ENCODE measurements around the gene SUPT16H. TPM values are rescaled to one million over a fixed set of nuclear protein-coding genes. Genes with fewer than 3 reads are reported as not detected.

SUPT16H gene
- total and polyA plus RNA-seq, 2 of the 13 experiments (the other 11 are each of a cell fraction or from before 2014, with no cell fraction given) = 77.5 to 230 TPM

DNA sequence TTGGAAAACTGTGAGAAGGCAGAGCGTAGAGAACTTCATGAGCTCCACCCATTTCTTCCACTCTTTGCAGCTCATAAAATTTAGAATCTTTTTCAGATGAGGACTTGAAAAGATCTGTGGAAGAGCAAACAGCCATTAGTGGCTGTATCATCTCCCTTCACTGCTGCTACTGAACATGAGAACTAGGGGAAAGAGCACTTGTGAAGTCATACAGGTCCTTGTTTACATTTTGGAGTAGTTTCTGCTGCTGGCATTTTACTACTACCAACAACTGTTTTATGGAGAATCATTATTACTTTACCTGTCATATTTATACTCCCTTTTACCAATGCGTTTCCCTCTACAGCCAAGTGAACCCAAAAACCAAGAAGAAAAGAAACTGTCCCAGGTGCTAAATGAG is 62.9 kb downstream of the SUPT16H start:
- BruUV-seq (replicated peaks) = no TSS peak
- no peak; the same call in 2 of the 3 replicates for ATAC-seq
- WGBS (ENCODE audit: low lambda C conversion rate) = 52% methylated on average over 2 of the region's 2 CpGs
- H3K79me2 ChIP-seq (ENCODE audit: insufficient read depth, low read length) = no peaks in the 10 kb centered on the region
- H3K36me3 ChIP-seq (replicated peaks in 1 of 2; ENCODE audit: control insufficient read depth in 1 of 2, insufficient read depth in 2 of 2, low read length in 2 of 2) = no peaks in the 10 kb centered on the region
- H3K4me3 ChIP-seq (replicated peaks in 1 of 3; ENCODE audit: insufficient read depth in 1 of 3, low read depth in 2 of 3, low read length in 3 of 3) = no peak overlapping the region
- H3K9ac ChIP-seq (ENCODE audit: insufficient read depth, low read depth, low read length) = no peak overlapping the region
- FAIRE-seq = no peak
- no peak for DNase-seq (ENCODE audit: low spot score)
- peak; percentile 91 for TF ChIP-seq PPARG (CRISPR knock-in tag; conservative IDR thresholded peaks at IDR 0.05)
- TF ChIP-seq FOXA3 (CRISPR knock-in tag; IDR thresholded peaks at IDR 0.05) = peak; percentile 63
- peak; percentile 80 for TF ChIP-seq RXRB (CRISPR knock-in tag; IDR thresholded peaks at IDR 0.05; ENCODE audit: borderline replicate concordance)
- no peak for TF ChIP-seq ZNF260 (CRISPR knock-in tag; IDR thresholded peaks at IDR 0.05; ENCODE audit: borderline replicate concordance, low read depth)
- intact Hi-C loops (cut with micrococcal nuclease; ENCODE audit: unreplicated experiment) (loop anchor here (2.0 kb wide), 1 partner anchor 20 kb away; no protein-coding TSS in a partner anchor), in situ Hi-C loops (cut with HindIII; ENCODE audit: extremely low pct_ligation_motif_present, low pct_unique_long_range_greater_than_20kb) (no loop called here)
- POLR2A ChIA-PET = interaction anchor here (1.5 kb wide), 1 partner anchor 12 kb away, joined by 3 read pairs; no protein-coding TSS in a partner anchor
- peak overlapping the region; percentile 55; the same call in 1 of the 2 replicates for H3K4me2 ChIP-seq (ENCODE audit: low read depth, low read length)
- peaks cover 19% of the 10 kb centered on the region for H3K4me1 ChIP-seq (ENCODE audit: insufficient read depth, low read length)
- CTCF ChIA-PET (ENCODE audit: low intra/inter-chr PET ratio, low total read pairs) = no interaction called here
- H3K27me3 ChIP-seq (ENCODE audit: control insufficient read depth in 1 of 2, insufficient read depth in 2 of 2, low read length in 2 of 2) = peaks cover 4 to 17% of the 10 kb centered on the region in 2 experiments; a peak in 3 of 5 replicates
- H3K9me3 ChIP-seq (ENCODE audit: low read length) = no peaks in the 10 kb centered on the region
- no peak overlapping the region for H3K27ac ChIP-seq (ENCODE audit: extremely low read length, insufficient read depth, low read length)
- no peaks in the 10 kb centered on the region for H4K20me1 ChIP-seq (ENCODE audit: insufficient read depth, low read length)
- no peak overlapping the region for H2AFZ ChIP-seq (ENCODE audit: low read length)

DNA sequence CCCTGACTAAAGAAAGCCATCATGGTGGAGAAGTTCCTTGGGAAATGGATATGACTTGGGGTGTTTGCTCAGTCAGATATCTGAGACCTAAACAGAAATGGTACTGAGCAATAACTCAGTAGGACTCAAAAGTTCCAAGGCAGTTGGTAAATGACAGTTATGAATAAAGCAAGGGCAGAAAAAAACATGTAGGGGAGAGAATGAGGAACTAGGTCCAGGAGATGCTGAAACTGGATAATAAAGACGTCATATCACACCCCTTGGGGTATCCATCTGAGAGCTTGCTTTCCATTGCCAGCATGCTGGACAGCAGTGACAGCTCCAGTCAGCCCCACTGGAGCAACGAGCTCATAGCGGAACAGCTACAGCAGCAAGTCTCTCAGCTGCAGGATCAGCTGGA is 66.4 kb downstream of the SUPT16H start:
- in situ Hi-C loops (cut with HindIII; ENCODE audit: extremely low pct_ligation_motif_present, low pct_unique_long_range_greater_than_20kb) (no loop called here), intact Hi-C loops (cut with micrococcal nuclease; ENCODE audit: unreplicated experiment) (no loop called here)
- no TSS peak for BruUV-seq (replicated peaks)
- ATAC-seq (peak; percentile 56), FAIRE-seq (no peak), DNase-seq (ENCODE audit: low spot score) (no peak)
- no peak for TF ChIP-seq HMGA1 (CRISPR knock-in tag; conservative IDR thresholded peaks at IDR 0.05)
- TF ChIP-seq, protein P1, sequence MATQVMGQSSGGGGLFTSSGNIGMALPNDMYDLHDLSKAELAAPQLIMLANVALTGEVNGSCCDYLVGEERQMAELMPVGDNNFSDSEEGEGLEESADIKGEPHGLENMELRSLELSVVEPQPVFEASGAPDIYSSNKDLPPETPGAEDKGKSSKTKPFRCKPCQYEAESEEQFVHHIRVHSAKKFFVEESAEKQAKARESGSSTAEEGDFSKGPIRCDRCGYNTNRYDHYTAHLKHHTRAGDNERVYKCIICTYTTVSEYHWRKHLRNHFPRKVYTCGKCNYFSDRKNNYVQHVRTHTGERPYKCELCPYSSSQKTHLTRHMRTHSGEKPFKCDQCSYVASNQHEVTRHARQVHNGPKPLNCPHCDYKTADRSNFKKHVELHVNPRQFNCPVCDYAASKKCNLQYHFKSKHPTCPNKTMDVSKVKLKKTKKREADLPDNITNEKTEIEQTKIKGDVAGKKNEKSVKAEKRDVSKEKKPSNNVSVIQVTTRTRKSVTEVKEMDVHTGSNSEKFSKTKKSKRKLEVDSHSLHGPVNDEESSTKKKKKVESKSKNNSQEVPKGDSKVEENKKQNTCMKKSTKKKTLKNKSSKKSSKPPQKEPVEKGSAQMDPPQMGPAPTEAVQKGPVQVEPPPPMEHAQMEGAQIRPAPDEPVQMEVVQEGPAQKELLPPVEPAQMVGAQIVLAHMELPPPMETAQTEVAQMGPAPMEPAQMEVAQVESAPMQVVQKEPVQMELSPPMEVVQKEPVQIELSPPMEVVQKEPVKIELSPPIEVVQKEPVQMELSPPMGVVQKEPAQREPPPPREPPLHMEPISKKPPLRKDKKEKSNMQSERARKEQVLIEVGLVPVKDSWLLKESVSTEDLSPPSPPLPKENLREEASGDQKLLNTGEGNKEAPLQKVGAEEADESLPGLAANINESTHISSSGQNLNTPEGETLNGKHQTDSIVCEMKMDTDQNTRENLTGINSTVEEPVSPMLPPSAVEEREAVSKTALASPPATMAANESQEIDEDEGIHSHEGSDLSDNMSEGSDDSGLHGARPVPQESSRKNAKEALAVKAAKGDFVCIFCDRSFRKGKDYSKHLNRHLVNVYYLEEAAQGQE (IDR thresholded peaks at IDR 0.05; ENCODE audit: borderline replicate concordance in 1 of 2, low read depth in 1 of 2, low read length in 2 of 2) = peak in 1 of 2 experiments; percentile 71; a peak in 3 of 4 replicates
- TF ChIP-seq, protein P2, sequence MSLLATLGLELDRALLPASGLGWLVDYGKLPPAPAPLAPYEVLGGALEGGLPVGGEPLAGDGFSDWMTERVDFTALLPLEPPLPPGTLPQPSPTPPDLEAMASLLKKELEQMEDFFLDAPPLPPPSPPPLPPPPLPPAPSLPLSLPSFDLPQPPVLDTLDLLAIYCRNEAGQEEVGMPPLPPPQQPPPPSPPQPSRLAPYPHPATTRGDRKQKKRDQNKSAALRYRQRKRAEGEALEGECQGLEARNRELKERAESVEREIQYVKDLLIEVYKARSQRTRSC (CRISPR knock-in tag; IDR thresholded peaks at IDR 0.05; ENCODE audit: low read depth) = no peak
- Histone ChIP-seq H3K4me1 (ENCODE audit: insufficient read depth, low read length) (peaks cover 41% of the 10 kb centered on the region), H2AFZ (ENCODE audit: low read length) (no peak overlapping the region), H3K36me3 (replicated peaks in 1 of 2; ENCODE audit: control insufficient read depth in 1 of 2, insufficient read depth in 2 of 2, low read length in 2 of 2) (no peaks in the 10 kb centered on the region), H3K9ac (ENCODE audit: insufficient read depth, low read depth, low read length) (no peak overlapping the region), H3K27ac (ENCODE audit: extremely low read length, insufficient read depth, low read length) (no peak overlapping the region), H4K20me1 (ENCODE audit: insufficient read depth, low read length) (no peaks in the 10 kb centered on the region), H3K9me3 (ENCODE audit: low read length) (no peaks in the 10 kb centered on the region), H3K4me3 (replicated peaks in 1 of 3; ENCODE audit: insufficient read depth in 1 of 3, low read depth in 2 of 3, low read length in 3 of 3) (no peak overlapping the region), H3K27me3 (ENCODE audit: control insufficient read depth in 1 of 2, insufficient read depth in 2 of 2, low read length in 2 of 2) (peaks cover 0 to 2% of the 10 kb centered on the region in 2 experiments; a peak in 3 of 5 replicates), H3K79me2 (ENCODE audit: insufficient read depth, low read length) (no peaks in the 10 kb centered on the region), H3K4me2 (ENCODE audit: low read depth, low read length) (no peak overlapping the region)
- ChIA-PET POLR2A (no interaction called here), CTCF (ENCODE audit: low intra/inter-chr PET ratio, low total read pairs) (no interaction called here)
- WGBS (ENCODE audit: low lambda C conversion rate) = 15% methylated on average over 3 of the region's 3 CpGs

All from HepG2 (cell line).